Glomerular visceral epithelial cell (primary cell): Measurements from ENCODE around the gene SLC30A9.
A peak's percentile ranks its signal among the peaks of the same experiment; 100 is the strongest.

Experiments
- DNase-seq: peaks from one replicate; pipeline ENCODE4 v3.0.0-alpha.2; 2016; ENCODE audit errors: extremely low spot score

Gene SLC30A9

GRCh38 chr4:41999321-41999720 is 9.0 kb downstream of the SLC30A9 start:
- DNase-seq: no peak

- DNase-seq: no peak
Measured at GRCh38 chr4:42008011-42008786, 17.9 kb downstream of the SLC30A9 start.

GRCh38 chr4:42015438-42015837 is 25.1 kb downstream of the SLC30A9 start:
- no peak for DNase-seq

GRCh38 chr4:42018451-42018850 is 28.1 kb downstream of the SLC30A9 start:
- no peak for DNase-seq

GRCh38 chr4:42048394-42048793 is 58.1 kb downstream of the SLC30A9 start:
- DNase-seq: peak; percentile 17

- DNase-seq: no peak
Measured at GRCh38 chr4:42050516-42051249, 60.4 kb downstream of the SLC30A9 start.

GRCh38 chr4:42066402-42066801 is 76.1 kb downstream of the SLC30A9 start:
- DNase-seq: no peak

GRCh38 chr4:42067264-42067663 is 76.9 kb downstream of the SLC30A9 start:
- no peak for DNase-seq

GRCh38 chr4:42070463-42070862 is 80.1 kb downstream of the SLC30A9 start:
- DNase-seq: no peak

- DNase-seq: no peak
Measured at GRCh38 chr4:42074294-42074693, 84.0 kb downstream of the SLC30A9 start.

- no peak for DNase-seq
Measured at GRCh38 chr4:42078184-42078801, 88.0 kb downstream of the SLC30A9 start.

- no peak for DNase-seq
Measured at GRCh38 chr4:42080306-42080705, 90.0 kb downstream of the SLC30A9 start.

GRCh38 chr4:42083816-42084215 is 93.5 kb downstream of the SLC30A9 start:
- peak; percentile 9 for DNase-seq

GRCh38 chr4:42088386-42088785 is 98.1 kb downstream of the SLC30A9 start:
- DNase-seq: no peak

GRCh38 chr4:42101446-42101975 is 111.2 kb downstream of the SLC30A9 start:
- peak; percentile 55 for DNase-seq

GRCh38 chr4:42104521-42104920 is 114.2 kb downstream of the SLC30A9 start:
- DNase-seq: no peak

GRCh38 chr4:42112846-42113245 is 122.5 kb downstream of the SLC30A9 start:
- no peak for DNase-seq

GRCh38 chr4:42119886-42120285 is 129.6 kb downstream of the SLC30A9 start:
- no peak for DNase-seq

GRCh38 chr4:42122237-42122636 is 131.9 kb downstream of the SLC30A9 start:
- DNase-seq: no peak

- DNase-seq: no peak
Measured at GRCh38 chr4:42123071-42123644, 132.8 kb downstream of the SLC30A9 start.

- DNase-seq: no peak
Measured at GRCh38 chr4:42132099-42132498, 141.8 kb downstream of the SLC30A9 start.

GRCh38 chr4:42133006-42133405 is 142.7 kb downstream of the SLC30A9 start:
- DNase-seq: no peak
